Muscle layer of duodenum (tissue), 2 donors: Measurements from ENCODE around the gene GPATCH8.
"Not testable (repeated sequence)": the region's sequence is repeated elsewhere in the genome, so short reads cannot be mapped to it uniquely, and the experiment has no call there.

ENCODE experiments used
- H3K27ac ChIP-seq: one replicate; pipeline ENCODE4 v1.7.0; 2013; ENCODE audit warnings: mild to moderate bottlenecking, low read length
- H3K27me3 ChIP-seq: one replicate; pipeline ENCODE4 v1.7.0; 2013; ENCODE audit warnings: low read depth, mild to moderate bottlenecking, control low read depth, low read length
- H3K36me3 ChIP-seq, 2 donors: one replicate each; pipeline ENCODE4 v1.7.0; 2013; ENCODE audit warnings: low read length in 2 of 2, control low read depth in 1 of 2, mild to moderate bottlenecking in 1 of 2; ENCODE audit not compliant: insufficient read depth in 2 of 2, control insufficient read depth in 1 of 2
- H3K4me1 ChIP-seq, 2 donors: one replicate each; pipeline ENCODE4 v1.7.0; 2013; ENCODE audit warnings: low read length in 2 of 2, mild to moderate bottlenecking in 2 of 2, control low read depth in 1 of 2, moderate library complexity in 1 of 2; ENCODE audit not compliant: insufficient read depth in 2 of 2, control insufficient read depth in 1 of 2
- H3K4me3 ChIP-seq, 2 donors: one replicate each; pipeline ENCODE4 v1.7.0; 2013; ENCODE audit warnings: low read length in 2 of 2, low read depth in 1 of 2, mild to moderate bottlenecking in 1 of 2
- H3K9me3 ChIP-seq, 2 donors: one replicate each; pipeline ENCODE4 v1.7.0; 2013; ENCODE audit warnings: low read length in 2 of 2, control low read depth in 1 of 2, mild to moderate bottlenecking in 1 of 2; ENCODE audit not compliant: control insufficient read depth in 1 of 2
- donor health status: healthy.

The GPATCH8 gene

GRCh38 chr17:44540246-44541084 is 37.3 kb upstream of the GPATCH8 start:
- Histone ChIP-seq H3K36me3 (no peaks in the 10 kb centered on the region), H3K27ac (no peak overlapping the region), H3K4me1 (no peaks in the 10 kb centered on the region), H3K9me3 (no peaks in the 10 kb centered on the region), H3K4me3 (no peak overlapping the region), H3K27me3 (no peaks in the 10 kb centered on the region)

DNA sequence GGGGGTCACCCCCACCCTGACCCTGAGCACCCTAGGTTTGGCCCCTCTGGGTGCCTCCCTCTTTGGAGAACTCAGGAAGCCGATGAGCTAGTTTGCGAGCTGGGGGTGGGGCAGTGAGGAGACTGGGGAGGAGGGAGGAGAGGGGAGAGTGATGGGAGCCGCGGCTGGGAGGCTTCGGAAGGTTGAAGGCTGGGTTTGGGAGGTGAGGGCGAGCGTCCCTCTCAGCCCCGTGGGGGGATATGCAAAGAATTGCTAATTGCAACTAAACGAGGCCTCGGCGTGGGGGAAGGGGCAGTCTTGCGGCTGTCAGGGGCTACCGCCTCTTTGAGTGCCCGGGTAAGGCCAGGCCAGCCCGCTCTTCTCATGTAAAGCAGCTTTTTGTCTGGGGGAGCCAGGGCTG is 36.5 kb upstream of the GPATCH8 start:
- Histone ChIP-seq H3K27ac (no peak overlapping the region), H3K27me3 (no peaks in the 10 kb centered on the region), H3K4me1 (no peaks in the 10 kb centered on the region), H3K9me3 (no peaks in the 10 kb centered on the region), H3K36me3 (no peaks in the 10 kb centered on the region), H3K4me3 (no peak overlapping the region)

- not testable (repeated sequence) for H3K9me3 ChIP-seq, H3K27me3 ChIP-seq, H3K4me3 ChIP-seq, H3K27ac ChIP-seq, H3K4me1 ChIP-seq, H3K36me3 ChIP-seq
These were observed 34.7 kb upstream of the GPATCH8 start for GRCh38 chr17:44537922-44538321.

- Histone ChIP-seq H3K9me3 (no peaks in the 10 kb centered on the region), H3K27me3 (no peaks in the 10 kb centered on the region), H3K4me1 (peaks cover 0 to 7% of the 10 kb centered on the region in 2 donors), H3K36me3 (no peaks in the 10 kb centered on the region), H3K4me3 (no peak overlapping the region), H3K27ac (no peak overlapping the region)
These were observed 33.1 kb upstream of the GPATCH8 start for GRCh38 chr17:44536090-44536953.

- no peak overlapping the region for H3K27ac ChIP-seq
- H3K4me3 ChIP-seq, result peak overlapping the region; percentile 0 to 48
- H3K27me3 ChIP-seq, result no peaks in the 10 kb centered on the region
- no peaks in the 10 kb centered on the region for H3K36me3 ChIP-seq
- no peaks in the 10 kb centered on the region for H3K9me3 ChIP-seq
- peaks cover 0 to 7% of the 10 kb centered on the region in 2 donors for H3K4me1 ChIP-seq
These were observed 30.5 kb upstream of the GPATCH8 start for GRCh38 chr17:44533533-44534246.

DNA sequence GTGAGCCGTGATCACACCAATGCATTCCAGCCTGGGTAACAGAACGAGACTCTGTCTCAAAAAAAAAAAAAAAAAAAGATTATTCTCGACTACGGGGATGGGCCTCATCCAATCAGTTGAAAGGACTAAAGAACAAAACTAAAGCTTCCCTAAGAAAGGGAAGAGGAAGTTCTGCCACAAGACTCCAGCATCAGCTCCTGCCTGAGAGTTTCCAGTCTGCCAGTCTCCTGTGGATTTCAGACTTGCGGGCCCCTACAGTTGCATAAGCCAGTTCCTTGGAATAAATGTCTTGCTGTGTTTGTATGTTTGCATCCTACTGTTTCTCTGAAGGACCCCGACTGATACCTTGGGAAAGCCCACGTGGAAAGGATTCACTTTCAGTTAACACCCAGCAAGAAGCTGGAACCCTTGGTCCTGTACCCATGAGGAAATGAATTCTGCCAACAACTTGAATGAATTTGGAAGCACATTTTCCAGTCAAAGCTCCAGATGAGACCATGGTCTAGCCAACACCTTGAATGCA is 27.8 kb upstream of the GPATCH8 start:
- no peak overlapping the region for H3K27ac ChIP-seq
- H3K36me3 ChIP-seq, result no peaks in the 10 kb centered on the region
- H3K9me3 ChIP-seq, result peaks cover 0 to 3% of the 10 kb centered on the region in 2 donors
- no peak overlapping the region for H3K4me3 ChIP-seq
- no peaks in the 10 kb centered on the region for H3K27me3 ChIP-seq
- peaks cover 0 to 7% of the 10 kb centered on the region in 2 donors for H3K4me1 ChIP-seq

DNA sequence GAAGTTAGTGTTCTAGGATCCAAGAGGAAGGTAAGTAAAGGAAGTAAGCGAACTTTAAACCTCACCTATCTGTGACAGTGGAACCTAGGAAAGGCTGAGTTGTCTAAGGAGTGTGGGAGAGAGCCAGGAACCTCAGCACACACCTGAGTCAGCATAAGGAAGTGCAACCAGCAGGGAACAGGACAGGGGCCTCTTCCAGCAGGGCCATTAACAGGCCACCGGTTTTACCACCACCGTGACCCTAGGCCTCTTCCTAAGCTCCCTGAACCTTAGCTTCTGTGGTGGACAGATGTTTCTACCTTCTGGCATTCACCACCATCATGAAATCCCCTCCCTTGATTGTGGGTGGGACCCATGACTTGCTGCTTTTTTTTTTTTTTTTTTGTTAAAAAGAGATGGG is 26.7 kb upstream of the GPATCH8 start:
- Histone ChIP-seq H3K36me3 (no peaks in the 10 kb centered on the region), H3K27me3 (no peaks in the 10 kb centered on the region), H3K27ac (no peak overlapping the region), H3K4me1 (peaks cover 0 to 7% of the 10 kb centered on the region in 2 donors), H3K4me3 (no peak overlapping the region), H3K9me3 (peaks cover 0 to 3% of the 10 kb centered on the region in 2 donors)

DNA sequence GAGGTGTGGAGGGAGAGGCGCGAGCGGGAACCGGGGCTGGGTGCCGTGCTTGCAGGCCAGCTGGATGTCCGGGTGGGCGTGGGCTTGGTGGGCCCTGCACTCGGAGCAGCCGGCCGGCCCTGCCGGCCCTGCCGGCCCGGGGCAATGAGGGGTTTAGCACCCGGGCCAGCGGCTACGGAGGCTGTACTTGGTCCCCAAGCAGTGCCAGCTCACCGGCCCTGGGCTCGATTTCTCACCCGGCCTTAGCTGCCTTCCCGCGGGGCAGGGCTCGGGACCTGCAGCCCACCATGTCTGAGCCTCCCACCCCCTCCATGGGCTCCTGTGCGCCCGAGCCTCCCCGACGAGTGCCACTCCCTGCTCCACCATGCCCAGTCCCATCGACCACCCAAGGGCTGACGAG is 24.7 kb upstream of the GPATCH8 start:
- no peaks in the 10 kb centered on the region for H3K36me3 ChIP-seq
- peaks cover 0 to 3% of the 10 kb centered on the region in 2 donors for H3K9me3 ChIP-seq
- no peaks in the 10 kb centered on the region for H3K27me3 ChIP-seq
- H3K4me3 ChIP-seq, result no peak overlapping the region
- no peak overlapping the region for H3K27ac ChIP-seq
- no peaks in the 10 kb centered on the region for H3K4me1 ChIP-seq

DNA sequence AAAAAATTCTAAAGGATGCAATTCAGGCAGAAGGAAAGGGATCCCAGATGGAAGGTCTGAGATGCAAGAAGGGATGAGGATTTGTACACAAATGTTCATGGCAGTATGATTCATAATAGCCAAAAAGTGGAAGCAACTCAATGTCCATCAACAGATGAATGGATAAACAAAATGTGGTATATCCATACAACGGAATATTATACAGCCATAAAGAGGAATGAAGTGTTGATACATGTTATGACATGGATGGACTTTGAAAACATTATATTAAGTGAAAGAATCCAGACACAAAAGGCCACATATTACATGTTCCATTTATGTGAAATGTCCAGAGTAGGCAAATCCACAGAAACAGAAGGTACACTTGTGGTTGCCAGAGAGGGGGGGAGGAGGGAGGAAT is 23.9 kb upstream of the GPATCH8 start:
- no peaks in the 10 kb centered on the region for H3K36me3 ChIP-seq
- H3K27me3 ChIP-seq, result no peaks in the 10 kb centered on the region
- peaks cover 0 to 3% of the 10 kb centered on the region in 2 donors for H3K9me3 ChIP-seq
- no peaks in the 10 kb centered on the region for H3K4me1 ChIP-seq
- H3K4me3 ChIP-seq, result no peak overlapping the region
- H3K27ac ChIP-seq, result no peak overlapping the region

- H3K36me3 ChIP-seq, result no peaks in the 10 kb centered on the region
- no peaks in the 10 kb centered on the region for H3K27me3 ChIP-seq
- H3K27ac ChIP-seq, result no peak overlapping the region
- no peaks in the 10 kb centered on the region for H3K4me1 ChIP-seq
- H3K9me3 ChIP-seq, result peaks cover 0 to 3% of the 10 kb centered on the region in 2 donors
- no peak overlapping the region for H3K4me3 ChIP-seq
These were observed 20.4 kb upstream of the GPATCH8 start for GRCh38 chr17:44523672-44523972.
